Activated CD8-positive, alpha-beta memory T cell treated with anti-CD3 and anti-CD28 coated beads for 36 hours (primary cell): ENCODE data around the gene P2RY14. TPM values are rescaled to one million over a fixed set of nuclear protein-coding genes. Genes with fewer than 3 reads are reported as not detected.

Experiments used
- CTCF ChIA-PET: fragments of 350-600 bp; sonication (Branson Sonifier 250); formaldehyde crosslinking; loops from one replicate; lab custom pipeline; 2021; ENCODE audit warnings: antibody characterized with exemption; lab: Charles Lee
- POLR2A ChIA-PET: fragments of 350-600 bp; sonication (Branson Sonifier 250); formaldehyde crosslinking; loops from one replicate; lab custom pipeline; 2021; ENCODE audit warnings: antibody characterized with exemption; lab: Charles Lee
- total RNA-seq, 2 experiments: library from RNA; stranded (reverse); gene quantifications; one replicate each; pipeline ENCODE4 v1.2.3, GENCODE V29; 2021

P2RY14 gene
- total RNA-seq, 2 experiments from 2014 or later: 0.65 to 1.0 TPM

- POLR2A ChIA-PET: interaction anchor here (1.2 kb wide), 1 partner anchor 9 kb away, joined by 3 read pairs; no protein-coding TSS in a partner anchor
These were observed 95.1 kb downstream of the P2RY14 start for GRCh38 chr3:151183265-151183671.

GRCh38 chr3:151182349-151183079 lies 95.8 kb downstream of the P2RY14 start:
- ChIA-PET CTCF (interaction anchor here (0.8 to 1.7 kb wide), 3 partner anchors 14 to 94 kb away, joined by 3 to 4 read pairs (median 3); no protein-coding TSS in a partner anchor), POLR2A (interaction anchor here (1.2 kb wide), 1 partner anchor 10 kb away, joined by 3 read pairs; no protein-coding TSS in a partner anchor)

More at GRCh38 chr3:151183265-151183671, 95.1 kb downstream of the P2RY14 start:
- CTCF ChIA-PET: interaction anchor here (0.8 to 1.1 kb wide), 3 partner anchors 46 to 101 kb away, joined by 3 read pairs; no protein-coding TSS in a partner anchor

- POLR2A ChIA-PET: interaction anchor here (0.6 kb wide), 2 partner anchors 10 to 107 kb away, joined by 3 to 5 read pairs; no protein-coding TSS in a partner anchor
These were observed 100.0 kb downstream of the P2RY14 start for GRCh38 chr3:151178208-151178845.

GRCh38 chr3:151175952-151176351 lies 102.4 kb downstream of the P2RY14 start:
- CTCF ChIA-PET: no interaction called here
- POLR2A ChIA-PET: no interaction called here

More at GRCh38 chr3:151178208-151178845, 100.0 kb downstream of the P2RY14 start:
- CTCF ChIA-PET: no interaction called here

- POLR2A ChIA-PET: no interaction called here
- CTCF ChIA-PET: no interaction called here
These were observed 104.0 kb downstream of the P2RY14 start for GRCh38 chr3:151174351-151174750.

- CTCF ChIA-PET: interaction anchor here (1.8 to 2.0 kb wide), 3 partner anchors 40 to 56 kb away, joined by 4 to 7 read pairs (median 5); no protein-coding TSS in a partner anchor
- POLR2A ChIA-PET: interaction anchor here (0.7 to 2.0 kb wide), 4 partner anchors 15 to 1446 kb away, joined by 3 to 5 read pairs (median 4); partner anchors contain the start of gene GPR171
These were observed 107.1 kb downstream of the P2RY14 start for GRCh38 chr3:151171145-151171757.

- POLR2A ChIA-PET: interaction anchor here (1.3 to 2.0 kb wide), 2 partner anchors 33 to 35 kb away, joined by 4 to 5 read pairs; partner anchors contain the start of gene GPR171
- CTCF ChIA-PET: interaction anchor here (1.0 to 2.0 kb wide), 3 partner anchors 14 to 57 kb away, joined by 3 to 7 read pairs (median 5); no protein-coding TSS in a partner anchor
These were observed 108.2 kb downstream of the P2RY14 start for GRCh38 chr3:151169948-151170679.

- ChIA-PET CTCF (interaction anchor here (0.6 to 3.3 kb wide), 12 partner anchors 12 to 380 kb away, joined by 3 to 34 read pairs (median 4); partner anchors contain the start of genes GPR171 and P2RY14), POLR2A (no interaction called here)
These were observed 108.9 kb downstream of the P2RY14 start for GRCh38 chr3:151169262-151169947.

GRCh38 chr3:151168269-151169094 lies 109.9 kb downstream of the P2RY14 start:
- POLR2A ChIA-PET: interaction anchor here (0.6 kb wide), 1 partner anchor 10 kb away, joined by 3 read pairs; no protein-coding TSS in a partner anchor
- CTCF ChIA-PET: interaction anchor here (0.6 to 3.3 kb wide), 28 partner anchors 8 to 379 kb away, joined by 3 to 34 read pairs (median 4); partner anchors contain the start of genes GPR171 and P2RY14

GRCh38 chr3:151166161-151166560 lies 112.2 kb downstream of the P2RY14 start:
- POLR2A ChIA-PET: no interaction called here
- CTCF ChIA-PET: interaction anchor here (3.3 kb wide), 1 partner anchor 60 kb away, joined by 31 read pairs; no protein-coding TSS in a partner anchor

- ChIA-PET POLR2A (no interaction called here), CTCF (no interaction called here)
These were observed 113.1 kb downstream of the P2RY14 start for GRCh38 chr3:151165226-151165625.

Other genes with a start within 250 kb of the P2RY14 start
- gene MED12L, start 192.9 kb downstream of the P2RY14 start, total RNA-seq: 1 to 10 TPM; 1.5 to 1.8 TPM
- gene GPR171, start 75.3 kb downstream of the P2RY14 start, total RNA-seq: 100 to 1,000 TPM; 227 to 229 TPM
- 1 to 10 TPM; 1.0 to 1.2 TPM for gene GPR87, start 38.3 kb upstream of the P2RY14 start, total RNA-seq
- gene P2RY13, start 51.0 kb upstream of the P2RY14 start, total RNA-seq: not detected
- not detected for gene P2RY12, start 106.2 kb upstream of the P2RY14 start, total RNA-seq
- gene IGSF10, start 182.5 kb upstream of the P2RY14 start, total RNA-seq: not detected